ENCODE data around the gene MCF2L2.

GRCh38 chr3:183460081-183461055 is 31.9 kb upstream of the MCF2L2 start:
- no peak for TF ChIP-seq POLR2A (IDR thresholded peaks at IDR 0.05; ENCODE audit: low read length)
- TF ChIP-seq ZNF302 (CRISPR knock-in tag; IDR thresholded peaks at IDR 0.05) = no peak
- TF ChIP-seq RAD21 (conservative IDR thresholded peaks at IDR 0.05 in 1 of 2, IDR thresholded peaks at IDR 0.05 in 1 of 2) = no peak
- TF ChIP-seq NFE2L2 (conservative IDR thresholded peaks at IDR 0.05; ENCODE audit: low read length) = no peak
- TF ChIP-seq SMC3 (IDR thresholded peaks at IDR 0.05) = no peak
- no peak for TF ChIP-seq RCOR1 (IDR thresholded peaks at IDR 0.05; ENCODE audit: low read depth, low read length)
- TF ChIP-seq USF2 (IDR thresholded peaks at IDR 0.05) = no peak
- TF ChIP-seq POLR2AphosphoS2 (conservative IDR thresholded peaks at IDR 0.05; ENCODE audit: low read length) = no peak
- TF ChIP-seq CTCF (IDR thresholded peaks at IDR 0.05) = no peak
- TF ChIP-seq HDAC2 (IDR thresholded peaks at IDR 0.05) = no peak
- no peak for TF ChIP-seq ELK1 (IDR thresholded peaks at IDR 0.05; ENCODE audit: low read depth, low read length)
- no peak for TF ChIP-seq JUNB (IDR thresholded peaks at IDR 0.05)
